GM21576 (cell line): ENCODE measurements around the gene GBP1.
"Not testable (repeated sequence)": the region's sequence is repeated elsewhere in the genome, so short reads cannot be mapped to it uniquely, and the experiment has no call there.

Source experiments
- ATAC-seq: cut with Tn5 transposase; IDR thresholded peaks from one replicate; pipeline ENCODE4 v1.9.1; 2021; ENCODE audit warnings: mild to moderate bottlenecking, moderate library complexity; ENCODE audit not compliant: unreplicated experiment

GBP1 gene

DNA sequence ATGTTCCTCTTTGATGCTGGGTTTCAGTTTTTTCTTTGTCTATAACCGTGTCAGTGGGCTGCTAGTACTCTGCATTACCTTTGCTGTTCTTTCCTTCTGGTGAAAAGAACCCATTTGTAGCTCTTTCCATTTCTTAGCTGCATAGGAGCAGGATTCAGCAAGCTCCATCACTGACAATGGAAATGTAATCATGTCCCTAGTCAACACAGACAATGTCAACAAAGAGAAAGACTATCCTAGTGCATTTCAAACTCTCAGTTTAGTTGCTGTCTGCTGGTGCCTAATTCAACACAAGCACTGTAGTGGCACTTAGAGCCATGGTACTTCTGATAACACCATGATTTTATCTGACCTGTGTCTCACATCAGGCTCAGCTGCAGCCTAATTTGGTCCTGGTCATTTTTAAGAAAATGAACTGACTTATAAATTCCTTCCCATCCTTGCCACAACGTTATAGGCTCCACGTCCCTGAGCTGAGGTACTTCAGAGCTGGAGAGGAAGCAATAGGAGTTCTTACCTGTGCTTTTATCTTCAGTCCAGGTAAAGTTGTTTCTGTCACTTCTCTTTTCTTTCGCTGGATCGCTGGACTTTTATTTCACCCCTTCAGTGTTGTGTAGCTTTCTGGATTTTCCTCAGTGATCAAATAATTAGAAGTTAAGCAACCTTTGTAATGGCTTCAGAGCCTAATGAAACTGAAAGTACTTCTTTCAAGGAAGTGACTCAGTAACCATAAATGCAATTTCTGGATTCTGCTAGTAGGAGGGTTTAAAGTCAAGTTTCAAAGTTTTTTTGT lies 42.6 kb downstream of the GBP1 start, which contains the start of gene GBP3:
Gene GBP3 (minus strand): TSS at position 700 of the 793 bp plus-strand sequence. CDS start 2,145 bp downstream, outside the sequence.
- ATAC-seq = peak; percentile 73

DNA sequence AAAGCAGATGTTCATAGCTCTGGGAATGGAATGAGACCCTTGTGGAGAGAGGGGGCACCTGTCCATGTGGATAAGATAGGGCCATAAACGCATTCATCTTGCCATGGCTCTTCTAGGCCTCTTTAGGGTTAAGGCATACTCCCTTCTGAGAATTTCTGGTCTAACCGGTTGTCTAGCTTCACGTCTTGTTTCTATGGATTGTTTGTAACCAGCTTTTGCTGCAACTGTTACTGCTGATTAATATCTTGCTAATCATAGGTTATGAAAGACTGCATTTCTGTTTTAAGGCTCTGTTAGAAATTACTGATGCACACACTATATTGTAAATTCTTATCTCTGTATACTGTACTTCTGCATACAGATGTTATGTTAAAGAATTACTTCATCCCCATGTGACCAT lies 46.7 kb downstream of the GBP1 start:
- not testable (repeated sequence) for ATAC-seq

DNA sequence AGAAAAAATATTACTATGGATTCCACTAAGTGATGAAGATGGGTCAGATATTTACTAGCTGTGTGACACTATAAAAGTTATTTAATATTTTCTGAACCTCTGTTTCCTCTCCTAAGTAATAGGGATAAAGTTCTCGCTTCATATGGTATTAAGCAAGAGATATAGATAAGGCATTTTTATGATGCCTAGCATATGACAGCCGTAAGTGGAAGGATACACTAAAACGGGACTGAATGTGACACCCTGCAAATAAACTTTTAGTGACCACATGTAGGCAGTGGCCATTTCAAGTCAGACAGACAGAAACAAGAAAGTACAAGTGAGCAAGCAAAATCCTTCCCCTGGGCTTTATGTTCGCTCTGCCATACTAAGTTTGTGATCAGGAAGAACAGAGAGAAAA lies 56.5 kb downstream of the GBP1 start:
- ATAC-seq = no peak

DNA sequence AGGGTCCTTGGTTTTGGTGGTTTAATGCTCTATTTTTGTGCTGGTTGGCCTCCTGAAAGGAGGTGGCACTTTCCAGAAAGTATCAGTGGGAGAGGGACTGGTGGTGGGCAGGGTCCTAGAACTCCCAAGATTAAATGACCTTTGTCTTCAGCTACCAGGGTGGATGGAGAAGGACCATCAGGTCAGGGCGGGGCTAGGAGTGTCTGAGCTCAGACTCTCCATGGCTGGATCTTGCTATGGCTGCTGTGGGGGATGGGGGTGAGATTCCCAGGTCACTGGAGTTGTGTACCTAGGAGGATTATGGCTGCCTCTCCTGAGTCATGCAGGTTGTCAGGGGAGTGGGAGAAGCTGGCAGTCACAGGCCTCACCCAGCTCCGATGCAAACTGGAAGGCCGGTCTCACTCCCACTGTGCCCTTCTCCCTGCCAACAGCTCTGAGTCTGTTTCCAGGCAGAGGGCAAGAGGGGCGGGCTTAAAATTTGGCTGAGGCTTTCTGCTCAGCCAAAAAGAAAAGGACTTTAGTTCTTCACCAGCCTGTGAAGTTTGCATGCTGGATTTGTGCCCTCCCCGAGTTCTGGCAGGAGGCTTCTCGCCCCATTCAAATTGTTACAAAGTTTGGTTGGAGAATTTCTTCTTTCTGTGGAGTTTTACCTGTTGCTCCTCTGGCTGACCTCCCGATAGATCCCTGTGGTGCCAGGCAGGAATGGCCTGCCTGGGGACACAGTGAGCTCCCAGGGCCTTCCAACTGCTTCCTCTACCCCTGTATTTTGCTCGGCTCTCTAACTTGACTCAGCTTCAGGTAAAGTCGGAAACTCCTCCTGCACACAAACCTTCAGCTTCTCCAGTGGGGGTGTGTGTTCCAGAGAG lies 59.5 kb downstream of the GBP1 start:
- ATAC-seq = no peak
